GM12878 (cell line): ENCODE data around the gene FGF10. TPM values are rescaled to one million over a fixed set of nuclear protein-coding genes. Genes with fewer than 3 reads are reported as not detected.

Source experiments
- ATAC-seq: fragments of 200-7000 bp; cut with Tn5 transposase; 3 replicates; pipeline ENCODE4 v1.9.1; 2020; ENCODE audit warnings: mild to moderate bottlenecking, moderate library complexity
- BruUV-seq: library from RNA; stranded (reverse); fragments of 400-500 nt; replicated peaks from 2 replicates; lab custom pipeline; 2021; lab: Mats Ljungman, UMichigan
- CTCF ChIA-PET: fragments of 300-600 bp; sonication (Branson Sonifier 250); formaldehyde crosslinking; extraction: SDS; loops from one replicate; lab custom pipeline; 2021; ENCODE audit warnings: inconsistent platforms; lab: Yijun Ruan, JAX
- POLR2A ChIA-PET: fragments of 350-600 bp; formaldehyde crosslinking; extraction: SDS; loops from one replicate; lab custom pipeline; 2021; ENCODE audit warnings: inconsistent platforms; lab: Charles Lee
- RAD21 ChIA-PET: fragments of 300-600 bp; sonication (Branson Sonifier 250); formaldehyde crosslinking; loops from one replicate; lab custom pipeline; 2023; ENCODE audit warnings: antibody characterized with exemption; ENCODE audit not compliant: unreplicated experiment; lab: Charles Lee
- SMC1A ChIA-PET: fragments of 300-600 bp; sonication (Branson Sonifier 250); formaldehyde crosslinking; loops from one replicate; lab custom pipeline; 2023; ENCODE audit not compliant: unreplicated experiment, uncharacterized antibody; lab: Charles Lee
- DNase-seq: peaks from one replicate; pipeline ENCODE4 v3.0.0-alpha.2; 2011; ENCODE audit warnings: low read depth, low spot score
- FAIRE-seq: peaks from 3 replicates; lab custom pipeline; 2011; peaks lifted over from hg19 to GRCh38; lab: Jason Lieb, UNC
- H2AFZ ChIP-seq: 2 replicates; pipeline ENCODE4 v1.6.0; 2011; ENCODE audit warnings: low read depth, low read length, control low read depth; ENCODE audit not compliant: control insufficient read depth
- H3K27ac ChIP-seq: 2 replicates; pipeline ENCODE4 v1.5.1; 2011; ENCODE audit warnings: control low read depth; ENCODE audit not compliant: control insufficient read depth, insufficient read depth
- H3K27me3 ChIP-seq, 2 experiments: replicated peaks in 1 of 2; 2 replicates each; pipeline versions ENCODE4 v1.6.0 to v1.6.1; 2011; ENCODE audit warnings: low read length in 1 of 2; ENCODE audit not compliant: control insufficient read depth in 2 of 2, insufficient read depth in 2 of 2
- H3K36me3 ChIP-seq, 2 experiments: 2 replicates each; pipeline ENCODE4 v1.5.1; 2011; ENCODE audit warnings: low read length in 1 of 2; ENCODE audit not compliant: control insufficient read depth in 2 of 2, insufficient read depth in 2 of 2
- H3K4me1 ChIP-seq: 2 replicates; pipeline ENCODE4 v1.6.1; 2011; ENCODE audit warnings: mild to moderate bottlenecking, low read length, moderate library complexity, mixed read lengths; ENCODE audit not compliant: control insufficient read depth, insufficient read depth
- H3K4me2 ChIP-seq: 2 replicates; pipeline ENCODE4 v1.6.0; 2011; ENCODE audit warnings: control low read depth; ENCODE audit not compliant: control insufficient read depth, insufficient read depth
- H3K4me3 ChIP-seq: fragments of 200-600 bp; sonication (generic); 2 replicates; pipeline ENCODE4 v1.5.1; 2016
- H3K79me2 ChIP-seq: 2 replicates; pipeline ENCODE4 v1.6.0; 2011; ENCODE audit warnings: low read length; ENCODE audit not compliant: control insufficient read depth, insufficient read depth
- H3K9ac ChIP-seq: 2 replicates; pipeline ENCODE4 v1.8.0; 2011; ENCODE audit warnings: low read length, control low read depth, mixed read lengths; ENCODE audit not compliant: control insufficient read depth, insufficient read depth
- H3K9me3 ChIP-seq: replicated peaks from 3 replicates; pipeline ENCODE4 v1.5.1; 2011; ENCODE audit warnings: mild to moderate bottlenecking, low read length; ENCODE audit not compliant: control insufficient read depth, insufficient read depth
- H4K20me1 ChIP-seq: 2 replicates; pipeline ENCODE4 v1.6.0; 2011; ENCODE audit not compliant: control insufficient read depth, insufficient read depth
- BMI1 ChIP-seq: fragments of 450-650 bp; IDR thresholded peaks from 2 replicates; pipeline ENCODE4 v1.6.1; 2016; ENCODE audit warnings: mild to moderate bottlenecking, moderate library complexity, borderline replicate concordance
- JUNB ChIP-seq: IDR thresholded peaks from 2 replicates; pipeline ENCODE4 v1.6.1; 2016; ENCODE audit warnings: antibody characterized with exemption, mild to moderate bottlenecking
- LARP7 ChIP-seq: fragments of 450-650 bp; IDR thresholded peaks from 2 replicates; pipeline ENCODE4 v1.6.1; 2017; ENCODE audit warnings: mild to moderate bottlenecking
- RELB ChIP-seq: fragments of 450-650 bp; IDR thresholded peaks from 2 replicates; pipeline ENCODE4 v1.6.1; 2017; ENCODE audit warnings: low read depth, mild to moderate bottlenecking, moderate library complexity
- SRF ChIP-seq, 2 experiments: IDR thresholded peaks; 2 replicates each; pipeline ENCODE4 v1.6.1; 2011; ENCODE audit warnings: low read depth in 2 of 2, low read length in 2 of 2, mild to moderate bottlenecking in 1 of 2, moderate library complexity in 1 of 2
- STAT1 ChIP-seq: fragments of 450-650 bp; conservative IDR thresholded peaks from 2 replicates; pipeline ENCODE4 v1.6.1; 2014; ENCODE audit warnings: antibody characterized with exemption, mild to moderate bottlenecking
- SUZ12 ChIP-seq: fragments of 200-600 bp; sonication (generic); IDR thresholded peaks from one replicate; pipeline ENCODE4 v1.6.1; 2018; ENCODE audit warnings: antibody characterized with exemption, mild to moderate bottlenecking; ENCODE audit not compliant: unreplicated experiment
- ZNF207 ChIP-seq: fragments of 450-650 bp; IDR thresholded peaks from 2 replicates; pipeline ENCODE4 v1.6.1; 2014; ENCODE audit warnings: antibody characterized with exemption, mild to moderate bottlenecking, borderline replicate concordance
- WGBS: methylation state at CpG from one replicate; pipeline ENCODE4 v1.1.6; 2016; ENCODE audit warnings: low lambda C conversion rate; ENCODE audit not compliant: insufficient replicate concordance, insufficient coverage; ENCODE audit errors: missing lambda C conversion rate; 5-methylcytosine and 5-hydroxymethylcytosine counted together
- in situ Hi-C: fragments of 300-500 bp; cut with MboI; formaldehyde crosslinking; loops from 9 replicates; pipeline ENCODE4 v1.14.3; 2018; ENCODE audit warnings: mixed read lengths
- intact Hi-C: fragments of 100-400 bp; cut with micrococcal nuclease; formaldehyde crosslinking; loops from one replicate; pipeline ENCODE4 v1.14.2; 2022; ENCODE audit not compliant: unreplicated experiment
- polyA plus RNA-seq, 11 experiments: library from polyadenylated mRNA; depleted of rRNA in 4 of 11; unstranded in 6 of 11; stranded (reverse) in 5 of 11; fragments of >200 nt; fragmentation: Nextera tagmentation in 4 of 11; fragmentation: Illumina TruSeq in 1 of 11; extraction: Ambion mirVana in 4 of 11; extraction: Trizol in 1 of 11; gene quantifications; 1 replicate in 1 of 11; 2 replicates in 10 of 11; pipeline versions ENCODE4 v1.2.1 to v1.2.3, GENCODE V29; 2011 to 2016; ENCODE audit warnings: inconsistent platforms in 2 of 11, missing spikeins in 2 of 11, low read depth in 1 of 11
- total RNA-seq, 4 experiments: library from RNA; depleted of rRNA in 3 of 4; stranded (reverse); fragments of >200 nt in 3 of 4; fragmentation: Illumina TruSeq in 1 of 4; extraction: Trizol in 1 of 4; gene quantifications; 2 replicates each; pipeline versions ENCODE4 v1.2.1 to v1.2.3, GENCODE V29; 2013 to 2021
- TF ChIP-seq, protein P1 (sequence below): fragments of 450-650 bp; IDR thresholded peaks from 2 replicates; pipeline ENCODE4 v1.6.1; 2017; ENCODE audit warnings: antibody characterized with exemption, mild to moderate bottlenecking, moderate library complexity

The FGF10 gene
- total and polyA plus RNA-seq, 10 of the 15 experiments (the other 5 are each of a cell fraction or from before 2014, with no cell fraction given), result not detected

GRCh38 chr5:44275329-44275728, 113.9 kb downstream of the FGF10 start:
- intact Hi-C loops (no loop called here), in situ Hi-C loops (no loop called here)
- ChIA-PET SMC1A (no interaction called here), RAD21 (no interaction called here), POLR2A (no interaction called here), CTCF (no interaction called here)
- Histone ChIP-seq H3K4me1 (no peaks in the 10 kb centered on the region), H3K9ac (no peak overlapping the region), H3K27ac (no peak overlapping the region), H3K79me2 (no peaks in the 10 kb centered on the region), H4K20me1 (no peaks in the 10 kb centered on the region), H3K36me3 (no peaks in the 10 kb centered on the region), H3K27me3 (no peaks in the 10 kb centered on the region), H2AFZ (no peak overlapping the region), H3K4me3 (no peak overlapping the region), H3K4me2 (no peak overlapping the region), H3K9me3 (no peaks in the 10 kb centered on the region)
- TF ChIP-seq, protein P1, sequence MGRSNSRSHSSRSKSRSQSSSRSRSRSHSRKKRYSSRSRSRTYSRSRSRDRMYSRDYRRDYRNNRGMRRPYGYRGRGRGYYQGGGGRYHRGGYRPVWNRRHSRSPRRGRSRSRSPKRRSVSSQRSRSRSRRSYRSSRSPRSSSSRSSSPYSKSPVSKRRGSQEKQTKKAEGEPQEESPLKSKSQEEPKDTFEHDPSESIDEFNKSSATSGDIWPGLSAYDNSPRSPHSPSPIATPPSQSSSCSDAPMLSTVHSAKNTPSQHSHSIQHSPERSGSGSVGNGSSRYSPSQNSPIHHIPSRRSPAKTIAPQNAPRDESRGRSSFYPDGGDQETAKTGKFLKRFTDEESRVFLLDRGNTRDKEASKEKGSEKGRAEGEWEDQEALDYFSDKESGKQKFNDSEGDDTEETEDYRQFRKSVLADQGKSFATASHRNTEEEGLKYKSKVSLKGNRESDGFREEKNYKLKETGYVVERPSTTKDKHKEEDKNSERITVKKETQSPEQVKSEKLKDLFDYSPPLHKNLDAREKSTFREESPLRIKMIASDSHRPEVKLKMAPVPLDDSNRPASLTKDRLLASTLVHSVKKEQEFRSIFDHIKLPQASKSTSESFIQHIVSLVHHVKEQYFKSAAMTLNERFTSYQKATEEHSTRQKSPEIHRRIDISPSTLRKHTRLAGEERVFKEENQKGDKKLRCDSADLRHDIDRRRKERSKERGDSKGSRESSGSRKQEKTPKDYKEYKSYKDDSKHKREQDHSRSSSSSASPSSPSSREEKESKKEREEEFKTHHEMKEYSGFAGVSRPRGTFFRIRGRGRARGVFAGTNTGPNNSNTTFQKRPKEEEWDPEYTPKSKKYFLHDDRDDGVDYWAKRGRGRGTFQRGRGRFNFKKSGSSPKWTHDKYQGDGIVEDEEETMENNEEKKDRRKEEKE, result no peak
- TF ChIP-seq JUNB, result no peak
- TF ChIP-seq SUZ12, result no peak
- TF ChIP-seq SRF (IDR thresholded peaks at IDR 0.05; ENCODE audit: low read depth in 2 of 2, low read length in 2 of 2), result no peak
- no peak for TF ChIP-seq RELB
- no peak for TF ChIP-seq LARP7
- TF ChIP-seq ZNF207, result no peak
- TF ChIP-seq BMI1, result no peak
- TF ChIP-seq STAT1, result no peak
- BruUV-seq, result no TSS peak
- no peak for FAIRE-seq
- 0% methylated on average over 1 of the region's 1 CpG for WGBS
- DNase-seq, result no peak
- ATAC-seq, result no peak
